Neural progenitor cell (in vitro differentiated cells): ENCODE measurements around the gene STRN3. TPM values are rescaled to one million over a fixed set of nuclear protein-coding genes. Genes with fewer than 3 reads are reported as not detected.
"Not testable (repeated sequence)": the region's sequence is repeated elsewhere in the genome, so short reads cannot be mapped to it uniquely, and the experiment has no call there.

Experiments used
- DNase-seq: peaks from one replicate; pipeline ENCODE4 v3.0.0-alpha.2; 2016; ENCODE audit warnings: low spot score
- H2AFZ ChIP-seq: fragments of 200-600 bp; sonication (generic); replicated peaks from 2 replicates; pipeline ENCODE4 v1.6.1; 2016; ENCODE audit warnings: antibody characterized with exemption
- H3F3A ChIP-seq: fragments of 200-600 bp; sonication (generic); 2 replicates; pipeline ENCODE4 v1.6.1; 2016; ENCODE audit warnings: antibody characterized with exemption, low read depth
- H3K27ac ChIP-seq: fragments of 200-600 bp; sonication (generic); 2 replicates; pipeline ENCODE4 v1.5.1; 2016; ENCODE audit warnings: mild to moderate bottlenecking
- H3K27me3 ChIP-seq: fragments of 200-600 bp; sonication (generic); 2 replicates; pipeline ENCODE4 v1.6.1; 2016; ENCODE audit warnings: mild to moderate bottlenecking, moderate library complexity
- H3K36me3 ChIP-seq: fragments of 200-600 bp; sonication (generic); 2 replicates; pipeline ENCODE4 v1.5.1; 2016
- H3K4me1 ChIP-seq: fragments of 200-600 bp; sonication (generic); 2 replicates; pipeline ENCODE4 v1.6.1; 2016; ENCODE audit warnings: mixed run types
- H3K4me2 ChIP-seq: fragments of 200-600 bp; sonication (generic); 2 replicates; pipeline ENCODE4 v1.6.1; 2016
- H3K4me3 ChIP-seq: fragments of 200-600 bp; sonication (generic); 2 replicates; pipeline ENCODE4 v1.5.1; 2016
- H3K79me2 ChIP-seq: fragments of 200-600 bp; sonication (generic); 2 replicates; pipeline ENCODE4 v1.6.1; 2016; ENCODE audit warnings: low read depth
- H3K9ac ChIP-seq: fragments of 200-600 bp; sonication (generic); 2 replicates; pipeline ENCODE4 v1.6.1; 2016
- H3K9me3 ChIP-seq: fragments of 200-600 bp; sonication (generic); 2 replicates; pipeline ENCODE4 v1.5.1; 2016; ENCODE audit warnings: low read depth
- H4K20me1 ChIP-seq: fragments of 200-600 bp; sonication (generic); 2 replicates; pipeline ENCODE4 v1.6.1; 2016; ENCODE audit warnings: low read depth
- H3K27ac Mint-ChIP-seq: 3 replicates; pipeline ENCODE4 v1.8.0; 2021; ENCODE audit warnings: mixed read lengths
- H3K27me3 Mint-ChIP-seq: 2 replicates; pipeline ENCODE4 v1.8.0; 2022; ENCODE audit warnings: low read depth, mild to moderate bottlenecking, inconsistent platforms, moderate library complexity, mixed read lengths; ENCODE audit not compliant: insufficient read depth
- H3K36me3 Mint-ChIP-seq: 3 replicates; pipeline ENCODE4 v1.8.0; 2021; ENCODE audit warnings: mixed read lengths
- H3K4me1 Mint-ChIP-seq: 3 replicates; pipeline ENCODE4 v1.8.0; 2021; ENCODE audit warnings: mixed read lengths
- H3K4me3 Mint-ChIP-seq: 3 replicates; pipeline ENCODE4 v1.8.0; 2021; ENCODE audit warnings: mild to moderate bottlenecking, moderate library complexity, mixed read lengths
- H3K9me3 Mint-ChIP-seq: 3 replicates; pipeline ENCODE4 v1.8.0; 2020; ENCODE audit warnings: mixed read lengths
- EZH2 ChIP-seq: fragments of 200-600 bp; sonication (generic); IDR thresholded peaks from 2 replicates; pipeline ENCODE4 v1.6.1; 2017; ENCODE audit warnings: antibody characterized with exemption, mild to moderate bottlenecking, moderate library complexity
- EZH2phosphoT487 ChIP-seq: fragments of 200-600 bp; sonication (generic); IDR thresholded peaks from 2 replicates; pipeline ENCODE4 v1.6.1; 2017; ENCODE audit warnings: antibody characterized with exemption
- total RNA-seq: library from RNA; depleted of rRNA; stranded (reverse); fragments of >200 nt; gene quantifications from 2 replicates; pipeline ENCODE4 v1.2.3, GENCODE V29; 2015; ENCODE audit warnings: low replicate concordance
- TF ChIP-seq, protein P1 (sequence below): fragments of 200-600 bp; sonication (generic); IDR thresholded peaks from 2 replicates; pipeline ENCODE4 v1.5.1; 2017; ENCODE audit warnings: antibody characterized with exemption, mild to moderate bottlenecking

The STRN3 gene
- total RNA-seq, 1 donor from 2014 or later, result 104 TPM

DNA sequence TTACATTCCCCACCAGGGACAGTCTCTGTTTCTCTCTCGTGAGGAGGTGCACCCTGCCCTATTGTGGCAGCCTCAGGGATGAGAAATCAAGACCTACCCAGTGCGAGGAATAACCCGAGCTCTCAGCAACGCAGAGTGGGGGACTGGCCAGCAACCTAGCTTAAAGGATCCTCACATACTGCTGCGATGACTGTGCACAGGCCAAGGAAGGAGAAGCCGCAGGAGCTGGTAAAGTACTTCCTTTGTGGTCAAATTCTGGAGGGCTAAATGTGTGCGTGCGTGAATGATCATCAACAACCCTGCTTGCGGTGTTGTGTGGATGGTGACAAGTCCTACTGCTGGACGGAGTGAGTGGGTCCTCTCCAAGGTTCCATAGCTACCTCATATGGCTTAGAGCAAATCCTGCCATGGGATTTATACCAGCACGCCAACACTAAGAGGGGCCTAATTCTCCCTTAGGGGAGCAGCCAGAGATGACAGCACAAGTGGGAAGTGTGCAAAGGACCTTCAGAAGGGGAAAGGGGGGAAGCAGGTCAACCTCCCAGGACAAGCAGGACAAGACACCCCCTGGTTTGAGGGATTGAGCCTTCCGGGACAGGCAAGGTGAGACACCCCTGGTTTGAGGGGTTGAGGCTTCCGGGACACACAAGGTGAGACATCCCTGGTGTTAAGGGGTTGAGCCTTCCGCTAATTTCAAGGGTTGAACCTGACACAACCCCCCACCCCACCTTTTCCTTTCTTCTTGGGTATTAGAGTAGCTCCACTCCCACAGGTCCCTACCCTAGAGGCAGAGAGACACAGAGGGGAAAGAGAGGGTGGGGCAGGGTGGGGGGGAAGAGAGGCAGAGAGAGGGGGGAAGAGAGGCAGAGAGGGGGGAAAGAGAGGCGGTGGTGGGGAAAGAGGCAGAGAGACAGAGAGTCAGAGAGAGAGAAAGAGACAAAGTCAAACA is 59.5 kb downstream of the STRN3 start:
- H3K27ac ChIP-seq, result no peak overlapping the region
- no peak for DNase-seq
- H3K9me3 ChIP-seq, result no peaks in the 10 kb centered on the region
- H2AFZ ChIP-seq, result no peak overlapping the region
- Mint-ChIP-seq H3K4me1 (peaks cover 3% of the 10 kb centered on the region), H3K4me3 (no peak overlapping the region), H3K27me3 (peaks cover 10% of the 10 kb centered on the region), H3K27ac (no peak overlapping the region), H3K9me3 (peaks cover 41% of the 10 kb centered on the region), H3K36me3 (peaks cover 47% of the 10 kb centered on the region)
- peaks cover 33% of the 10 kb centered on the region for H4K20me1 ChIP-seq
- no peak overlapping the region for H3K4me3 ChIP-seq
- H3K36me3 ChIP-seq, result no peaks in the 10 kb centered on the region
- H3K4me2 ChIP-seq, result no peak overlapping the region
- H3K27me3 ChIP-seq, result no peaks in the 10 kb centered on the region
- H3F3A ChIP-seq, result no peaks in the 10 kb centered on the region
- TF ChIP-seq, protein P1, sequence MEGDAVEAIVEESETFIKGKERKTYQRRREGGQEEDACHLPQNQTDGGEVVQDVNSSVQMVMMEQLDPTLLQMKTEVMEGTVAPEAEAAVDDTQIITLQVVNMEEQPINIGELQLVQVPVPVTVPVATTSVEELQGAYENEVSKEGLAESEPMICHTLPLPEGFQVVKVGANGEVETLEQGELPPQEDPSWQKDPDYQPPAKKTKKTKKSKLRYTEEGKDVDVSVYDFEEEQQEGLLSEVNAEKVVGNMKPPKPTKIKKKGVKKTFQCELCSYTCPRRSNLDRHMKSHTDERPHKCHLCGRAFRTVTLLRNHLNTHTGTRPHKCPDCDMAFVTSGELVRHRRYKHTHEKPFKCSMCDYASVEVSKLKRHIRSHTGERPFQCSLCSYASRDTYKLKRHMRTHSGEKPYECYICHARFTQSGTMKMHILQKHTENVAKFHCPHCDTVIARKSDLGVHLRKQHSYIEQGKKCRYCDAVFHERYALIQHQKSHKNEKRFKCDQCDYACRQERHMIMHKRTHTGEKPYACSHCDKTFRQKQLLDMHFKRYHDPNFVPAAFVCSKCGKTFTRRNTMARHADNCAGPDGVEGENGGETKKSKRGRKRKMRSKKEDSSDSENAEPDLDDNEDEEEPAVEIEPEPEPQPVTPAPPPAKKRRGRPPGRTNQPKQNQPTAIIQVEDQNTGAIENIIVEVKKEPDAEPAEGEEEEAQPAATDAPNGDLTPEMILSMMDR, result no peak
- no peak for TF ChIP-seq EZH2phosphoT487
- no peak for TF ChIP-seq EZH2
- peaks cover 100% of the 10 kb centered on the region for H3K79me2 ChIP-seq
- no peak overlapping the region for H3K9ac ChIP-seq
- H3K4me1 ChIP-seq, result peaks cover 13% of the 10 kb centered on the region

DNA sequence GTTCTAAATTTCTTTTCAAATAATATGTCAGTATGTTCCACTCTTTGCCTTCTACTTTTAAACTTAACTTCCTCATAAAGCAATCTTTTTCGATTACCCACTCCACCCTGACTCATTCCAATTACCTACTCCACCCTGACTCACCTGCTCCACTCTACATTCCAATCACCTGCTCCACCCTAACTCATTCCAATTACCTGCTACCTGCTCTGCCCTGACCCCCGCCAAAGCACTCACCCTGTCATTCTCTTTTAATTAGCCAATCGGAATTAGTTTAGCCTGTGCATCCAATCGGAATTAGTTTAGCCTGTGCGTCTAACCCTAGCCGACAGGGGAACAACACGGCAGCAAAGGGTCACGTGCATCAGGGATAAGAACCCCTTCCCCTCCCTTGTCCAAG is 60.3 kb downstream of the STRN3 start:
- H3K9ac ChIP-seq, H3K4me3 ChIP-seq, H3K27me3 ChIP-seq, H3K36me3 ChIP-seq, H2AFZ ChIP-seq, DNase-seq, H3F3A ChIP-seq, H3K4me1 Mint-ChIP-seq, H3K4me2 ChIP-seq, H3K27me3 Mint-ChIP-seq, H3K4me1 ChIP-seq, H3K4me3 Mint-ChIP-seq, H3K27ac ChIP-seq, H3K27ac Mint-ChIP-seq, H3K9me3 ChIP-seq: not testable (repeated sequence)
- Histone ChIP-seq H3K79me2 (peaks cover 100% of the 10 kb centered on the region), H4K20me1 (peaks cover 28% of the 10 kb centered on the region)
- Mint-ChIP-seq H3K9me3 (peaks cover 33% of the 10 kb centered on the region), H3K36me3 (peaks cover 43% of the 10 kb centered on the region)

DNA sequence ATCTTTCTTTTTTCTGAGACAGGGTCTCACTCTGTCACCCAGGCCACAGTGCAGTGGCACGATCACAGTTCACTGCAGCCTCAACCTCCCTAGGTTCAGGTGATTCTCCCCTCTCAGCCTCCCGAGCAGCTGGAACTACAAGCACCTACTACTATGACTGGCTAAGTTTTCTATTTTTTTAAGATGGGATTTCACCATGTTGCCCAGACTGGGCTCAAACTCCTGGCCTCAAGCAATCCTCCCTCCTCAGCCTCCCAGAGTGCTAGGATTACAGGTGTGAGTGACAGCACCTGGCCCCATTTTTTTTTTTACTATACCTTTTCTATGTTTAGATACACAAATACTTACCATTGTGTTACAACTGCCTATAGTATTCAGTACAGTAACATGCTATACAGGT is 63.6 kb downstream of the STRN3 start:
- not testable (repeated sequence) for H3K4me3 Mint-ChIP-seq, H2AFZ ChIP-seq, H3K36me3 ChIP-seq, H3K27ac ChIP-seq, H3K27me3 Mint-ChIP-seq, H3K9ac ChIP-seq, H3K4me1 ChIP-seq, H3K27me3 ChIP-seq, H3K27ac Mint-ChIP-seq, H3K9me3 ChIP-seq, H3K4me1 Mint-ChIP-seq, H3K4me3 ChIP-seq, H3F3A ChIP-seq, DNase-seq, H3K4me2 ChIP-seq
- Mint-ChIP-seq H3K36me3 (peaks cover 31% of the 10 kb centered on the region), H3K9me3 (peaks cover 19% of the 10 kb centered on the region)
- Histone ChIP-seq H4K20me1 (peaks cover 46% of the 10 kb centered on the region), H3K79me2 (peaks cover 100% of the 10 kb centered on the region)

DNA sequence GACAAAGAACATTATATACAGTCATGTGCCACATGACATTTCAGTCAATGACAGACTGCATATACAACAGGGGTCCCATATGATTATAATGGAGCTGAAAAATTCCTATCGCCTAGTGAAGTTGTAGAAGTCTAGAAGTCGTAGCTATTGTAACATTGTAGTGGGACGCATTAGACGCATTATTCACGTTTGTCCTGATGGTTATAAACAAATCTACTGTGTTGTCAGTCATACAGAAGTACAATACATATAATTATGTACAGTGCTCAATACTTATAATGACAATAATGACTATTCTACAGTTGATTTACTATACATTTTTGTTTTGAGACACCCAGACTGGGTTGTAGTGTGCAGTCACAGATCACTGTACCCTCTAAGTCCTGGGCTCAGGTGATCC is 64.8 kb downstream of the STRN3 start:
- Histone ChIP-seq H3F3A (no peaks in the 10 kb centered on the region), H3K4me2 (no peak overlapping the region), H4K20me1 (peaks cover 52% of the 10 kb centered on the region), H3K27ac (no peak overlapping the region), H3K4me1 (no peaks in the 10 kb centered on the region), H3K27me3 (no peaks in the 10 kb centered on the region), H3K79me2 (peaks cover 100% of the 10 kb centered on the region), H2AFZ (no peak overlapping the region), H3K4me3 (no peak overlapping the region), H3K36me3 (no peaks in the 10 kb centered on the region), H3K9ac (no peak overlapping the region), H3K9me3 (no peaks in the 10 kb centered on the region)
- no peak overlapping the region for H3K4me3 Mint-ChIP-seq
- no peak overlapping the region for H3K27ac Mint-ChIP-seq
- TF ChIP-seq EZH2phosphoT487, result no peak
- TF ChIP-seq, protein P1, result no peak
- no peak for TF ChIP-seq EZH2
- H3K27me3 Mint-ChIP-seq, result peaks cover 4% of the 10 kb centered on the region
- H3K36me3 Mint-ChIP-seq, result peaks cover 26% of the 10 kb centered on the region
- H3K9me3 Mint-ChIP-seq, result peaks cover 13% of the 10 kb centered on the region
- DNase-seq, result no peak
- peaks cover 2% of the 10 kb centered on the region for H3K4me1 Mint-ChIP-seq
